ENCODE results near the gene INO80.

Gene INO80

GRCh38 chr15:41025393-41025792 lies 90.7 kb downstream of the INO80 start:
- no peak for TF ChIP-seq FOXP2 (optimal IDR thresholded peaks at IDR 0.05; ENCODE audit: borderline replicate concordance, extremely low read depth, extremely low read length, insufficient read depth)
- TF ChIP-seq, protein P1, sequence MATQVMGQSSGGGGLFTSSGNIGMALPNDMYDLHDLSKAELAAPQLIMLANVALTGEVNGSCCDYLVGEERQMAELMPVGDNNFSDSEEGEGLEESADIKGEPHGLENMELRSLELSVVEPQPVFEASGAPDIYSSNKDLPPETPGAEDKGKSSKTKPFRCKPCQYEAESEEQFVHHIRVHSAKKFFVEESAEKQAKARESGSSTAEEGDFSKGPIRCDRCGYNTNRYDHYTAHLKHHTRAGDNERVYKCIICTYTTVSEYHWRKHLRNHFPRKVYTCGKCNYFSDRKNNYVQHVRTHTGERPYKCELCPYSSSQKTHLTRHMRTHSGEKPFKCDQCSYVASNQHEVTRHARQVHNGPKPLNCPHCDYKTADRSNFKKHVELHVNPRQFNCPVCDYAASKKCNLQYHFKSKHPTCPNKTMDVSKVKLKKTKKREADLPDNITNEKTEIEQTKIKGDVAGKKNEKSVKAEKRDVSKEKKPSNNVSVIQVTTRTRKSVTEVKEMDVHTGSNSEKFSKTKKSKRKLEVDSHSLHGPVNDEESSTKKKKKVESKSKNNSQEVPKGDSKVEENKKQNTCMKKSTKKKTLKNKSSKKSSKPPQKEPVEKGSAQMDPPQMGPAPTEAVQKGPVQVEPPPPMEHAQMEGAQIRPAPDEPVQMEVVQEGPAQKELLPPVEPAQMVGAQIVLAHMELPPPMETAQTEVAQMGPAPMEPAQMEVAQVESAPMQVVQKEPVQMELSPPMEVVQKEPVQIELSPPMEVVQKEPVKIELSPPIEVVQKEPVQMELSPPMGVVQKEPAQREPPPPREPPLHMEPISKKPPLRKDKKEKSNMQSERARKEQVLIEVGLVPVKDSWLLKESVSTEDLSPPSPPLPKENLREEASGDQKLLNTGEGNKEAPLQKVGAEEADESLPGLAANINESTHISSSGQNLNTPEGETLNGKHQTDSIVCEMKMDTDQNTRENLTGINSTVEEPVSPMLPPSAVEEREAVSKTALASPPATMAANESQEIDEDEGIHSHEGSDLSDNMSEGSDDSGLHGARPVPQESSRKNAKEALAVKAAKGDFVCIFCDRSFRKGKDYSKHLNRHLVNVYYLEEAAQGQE (IDR thresholded peaks at IDR 0.05; ENCODE audit: insufficient read depth in 1 of 2, low read depth in 2 of 2, low read length in 2 of 2), result no peak
- no peak for TF ChIP-seq POLR2AphosphoS5 (IDR thresholded peaks at IDR 0.05; ENCODE audit: low read depth, low read length)
- no peak for TF ChIP-seq SIN3A (IDR thresholded peaks at IDR 0.05; ENCODE audit: borderline replicate concordance, insufficient read depth, low read length)
- TF ChIP-seq TAF1 (IDR thresholded peaks at IDR 0.05; ENCODE audit: borderline replicate concordance, insufficient read depth, low read length), result no peak

DNA sequence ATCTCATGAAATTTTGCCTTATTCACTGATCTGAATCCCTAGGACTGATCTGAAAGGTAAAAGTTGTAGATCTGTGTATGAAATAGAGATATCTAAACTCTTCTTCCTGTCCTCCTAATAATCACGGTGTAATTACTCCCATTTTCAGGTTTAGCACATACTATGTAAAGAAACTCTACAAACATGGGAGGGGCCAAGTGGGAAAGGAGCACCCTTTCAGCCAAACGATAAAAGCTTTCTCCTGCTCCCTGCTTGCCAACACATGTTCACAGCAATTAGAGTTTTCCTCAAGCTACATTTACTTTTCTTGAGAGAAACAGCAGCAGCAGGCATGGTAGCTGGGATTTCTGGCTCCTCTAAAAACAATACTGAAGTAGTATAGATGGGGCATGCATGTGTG lies 91.2 kb downstream of the INO80 start:
- TF ChIP-seq POLR2AphosphoS5 (IDR thresholded peaks at IDR 0.05; ENCODE audit: low read depth, low read length) (no peak), TAF1 (IDR thresholded peaks at IDR 0.05; ENCODE audit: borderline replicate concordance, insufficient read depth, low read length) (no peak), SIN3A (IDR thresholded peaks at IDR 0.05; ENCODE audit: borderline replicate concordance, insufficient read depth, low read length) (no peak), FOXP2 (optimal IDR thresholded peaks at IDR 0.05; ENCODE audit: borderline replicate concordance, extremely low read depth, extremely low read length, insufficient read depth) (no peak)
- TF ChIP-seq, protein P1 (IDR thresholded peaks at IDR 0.05; ENCODE audit: insufficient read depth in 1 of 2, low read depth in 2 of 2, low read length in 2 of 2), result no peak

- TF ChIP-seq TAF1 (IDR thresholded peaks at IDR 0.05; ENCODE audit: borderline replicate concordance, insufficient read depth, low read length), result no peak
- no peak for TF ChIP-seq FOXP2 (optimal IDR thresholded peaks at IDR 0.05; ENCODE audit: borderline replicate concordance, extremely low read depth, extremely low read length, insufficient read depth)
- TF ChIP-seq, protein P1 (IDR thresholded peaks at IDR 0.05; ENCODE audit: insufficient read depth in 1 of 2, low read depth in 2 of 2, low read length in 2 of 2), result no peak
- TF ChIP-seq SIN3A (IDR thresholded peaks at IDR 0.05; ENCODE audit: borderline replicate concordance, insufficient read depth, low read length), result no peak
- TF ChIP-seq POLR2AphosphoS5 (IDR thresholded peaks at IDR 0.05; ENCODE audit: low read depth, low read length), result no peak
Measured at GRCh38 chr15:41024131-41024530, 91.9 kb downstream of the INO80 start.

GRCh38 chr15:41022487-41023090 lies 93.5 kb downstream of the INO80 start:
- TF ChIP-seq TAF1 (IDR thresholded peaks at IDR 0.05; ENCODE audit: borderline replicate concordance, insufficient read depth, low read length) (no peak), FOXP2 (optimal IDR thresholded peaks at IDR 0.05; ENCODE audit: borderline replicate concordance, extremely low read depth, extremely low read length, insufficient read depth) (no peak), POLR2AphosphoS5 (IDR thresholded peaks at IDR 0.05; ENCODE audit: low read depth, low read length) (no peak), SIN3A (IDR thresholded peaks at IDR 0.05; ENCODE audit: borderline replicate concordance, insufficient read depth, low read length) (no peak)
- TF ChIP-seq, protein P1 (IDR thresholded peaks at IDR 0.05; ENCODE audit: insufficient read depth in 1 of 2, low read depth in 2 of 2, low read length in 2 of 2), result no peak

Measured in PFSK-1 (cell line).